ENCODE results near the gene NIPAL1.

- TF ChIP-seq POLR2A (IDR thresholded peaks at IDR 0.05) (no peak), CTCF (IDR thresholded peaks at IDR 0.05) (no peak)
Observed at GRCh38 chr4:48018112-48018511, 1.5 kb downstream of the NIPAL1 start.

All from esophagus squamous epithelium (tissue), 4 donors.